GM12873 (cell line): ENCODE measurements around the gene HSPA1B.
A peak's percentile ranks its signal among the peaks of the same experiment; 100 is the strongest.

Experiments used
- CTCF ChIP-seq: IDR thresholded peaks from 2 replicates; pipeline ENCODE4 v1.5.1; 2012; ENCODE audit warnings: low read depth, mild to moderate bottlenecking, moderate library complexity, low read length, control low read depth; ENCODE audit not compliant: insufficient read depth; ENCODE audit errors: missing control alignments

HSPA1B gene

GRCh38 chr6:31822036-31822821, 5.3 kb upstream of the HSPA1B start:
- no peak for TF ChIP-seq CTCF

- no peak for TF ChIP-seq CTCF
Measured at GRCh38 chr6:31825553-31825952, 2.0 kb upstream of the HSPA1B start.

- TF ChIP-seq CTCF, result no peak
Measured at GRCh38 chr6:31826793-31827285, 699 bp upstream of the HSPA1B start.

- TF ChIP-seq CTCF, result peak; percentile 35
Measured at GRCh38 chr6:31829633-31830283, 2.2 kb downstream of the HSPA1B start.

GRCh38 chr6:31830886-31831335, 3.4 kb downstream of the HSPA1B start:
- TF ChIP-seq CTCF, result no peak

- no peak for TF ChIP-seq CTCF
Measured at GRCh38 chr6:31831350-31832215, 4.0 kb downstream of the HSPA1B start.
